HPDE6-E6E7 (cell line): ENCODE measurements around the gene KYAT1.

ENCODE experiments used
- DNase-seq: peaks from one replicate; pipeline ENCODE4 v3.0.0; 2011; ENCODE audit warnings: missing footprints; ENCODE audit errors: extremely low spot score

KYAT1 gene

DNA sequence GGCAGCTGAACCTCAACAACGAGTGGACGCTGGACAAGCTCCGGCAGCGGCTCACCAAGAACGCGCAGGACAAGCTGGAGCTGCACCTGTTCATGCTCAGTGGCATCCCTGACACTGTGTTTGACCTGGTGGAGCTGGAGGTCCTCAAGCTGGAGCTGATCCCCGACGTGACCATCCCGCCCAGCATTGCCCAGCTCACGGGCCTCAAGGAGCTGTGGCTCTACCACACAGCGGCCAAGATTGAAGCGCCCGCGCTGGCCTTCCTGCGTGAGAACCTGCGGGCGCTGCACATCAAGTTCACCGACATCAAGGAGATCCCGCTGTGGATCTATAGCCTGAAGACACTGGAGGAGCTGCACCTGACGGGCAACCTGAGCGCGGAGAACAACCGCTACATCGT, 26.6 kb upstream of the KYAT1 start:
- no peak for DNase-seq

DNA sequence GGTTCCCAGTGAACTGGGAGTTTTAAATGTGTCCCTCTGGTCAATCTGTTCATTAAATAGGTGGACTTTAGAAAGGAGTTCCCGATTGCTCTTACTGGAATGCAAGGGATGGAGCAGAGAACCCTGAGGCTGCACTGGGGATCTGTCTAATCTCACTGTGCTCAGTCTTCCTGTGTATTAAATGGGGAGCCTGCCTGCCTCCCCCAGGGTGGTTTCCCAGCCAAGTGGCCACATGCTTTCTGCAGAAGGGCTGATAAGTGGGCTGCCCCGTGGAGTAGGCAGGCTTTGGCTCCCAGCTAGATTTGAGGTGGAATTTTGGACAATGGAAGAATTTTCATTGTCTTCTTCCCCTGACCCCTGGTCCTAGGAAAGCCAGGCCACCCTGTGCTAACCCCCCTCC, 25.0 kb upstream of the KYAT1 start:
- no peak for DNase-seq

DNA sequence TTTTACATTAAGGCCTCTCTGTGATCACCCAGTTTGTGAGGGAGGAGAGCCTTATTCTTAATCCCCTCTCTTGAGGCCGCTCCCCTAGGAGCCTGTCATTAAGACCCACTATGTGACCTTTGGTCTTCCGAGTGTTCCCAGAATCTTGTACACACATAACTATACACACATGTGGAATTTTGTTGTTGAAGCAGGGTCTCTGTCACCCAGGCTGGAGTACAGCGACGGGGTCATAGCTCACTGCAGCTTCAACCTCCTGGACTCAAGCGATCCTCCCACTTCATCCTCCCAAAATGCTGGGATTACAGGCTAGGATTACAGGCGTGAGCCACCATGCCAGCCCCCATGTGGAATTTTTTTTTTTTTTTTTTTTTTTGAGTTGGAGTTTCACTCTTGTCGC, 24.2 kb upstream of the KYAT1 start:
- no peak for DNase-seq

DNA sequence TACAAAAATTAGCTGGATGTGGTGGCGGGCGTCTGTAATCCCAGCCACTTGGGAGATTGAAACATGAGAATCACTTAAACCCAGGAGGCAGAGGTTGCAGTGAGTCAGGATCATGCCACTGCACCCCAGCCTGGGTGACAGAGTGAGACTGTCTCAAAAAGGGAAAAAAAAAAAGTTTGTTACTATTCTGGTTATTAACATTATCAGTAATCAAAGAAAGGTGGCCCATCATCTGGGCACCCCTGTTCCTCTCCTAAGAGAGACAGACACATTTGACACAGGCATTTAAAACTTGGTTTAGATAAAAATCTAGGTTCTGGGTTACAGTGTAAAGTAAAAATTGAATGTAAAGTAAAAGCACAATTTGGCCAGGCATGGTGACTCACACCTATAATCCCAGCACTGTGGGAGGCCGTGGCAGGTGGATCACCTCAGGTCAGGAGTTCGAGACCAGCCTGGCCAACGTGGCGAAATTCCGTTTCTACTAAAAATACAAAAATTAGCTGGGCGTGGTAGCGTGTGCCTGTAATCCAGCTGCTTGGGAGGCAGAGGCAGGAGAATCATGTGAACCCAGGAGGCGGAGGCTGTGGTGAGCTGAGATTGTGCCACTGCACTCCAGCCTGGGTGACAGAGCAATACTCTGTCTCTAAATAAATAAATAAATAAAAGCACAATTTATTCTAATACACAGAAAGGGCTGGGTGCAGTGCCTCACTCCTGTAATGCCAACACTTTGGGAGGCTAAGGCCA, 22.3 kb upstream of the KYAT1 start:
- DNase-seq: no peak

DNA sequence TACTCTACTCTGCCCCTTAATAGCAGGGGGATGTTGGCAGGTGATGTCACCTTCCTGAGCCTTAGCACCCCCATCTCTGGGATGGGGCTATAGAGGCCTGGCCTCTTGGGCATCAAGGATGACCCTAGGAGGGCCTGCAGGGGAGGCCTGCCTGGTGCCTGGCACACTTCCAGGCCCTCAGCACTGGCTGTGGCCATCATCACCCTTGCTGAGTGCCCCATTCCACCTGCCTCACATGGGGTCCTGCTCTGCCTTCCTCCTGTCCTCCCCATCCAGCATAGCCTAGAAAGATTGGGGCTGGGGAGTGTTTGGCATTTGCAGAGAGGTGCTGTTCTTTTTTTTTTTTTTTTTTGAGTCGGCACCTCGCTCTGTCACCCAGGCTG, 21.3 kb upstream of the KYAT1 start:
- no peak for DNase-seq

DNA sequence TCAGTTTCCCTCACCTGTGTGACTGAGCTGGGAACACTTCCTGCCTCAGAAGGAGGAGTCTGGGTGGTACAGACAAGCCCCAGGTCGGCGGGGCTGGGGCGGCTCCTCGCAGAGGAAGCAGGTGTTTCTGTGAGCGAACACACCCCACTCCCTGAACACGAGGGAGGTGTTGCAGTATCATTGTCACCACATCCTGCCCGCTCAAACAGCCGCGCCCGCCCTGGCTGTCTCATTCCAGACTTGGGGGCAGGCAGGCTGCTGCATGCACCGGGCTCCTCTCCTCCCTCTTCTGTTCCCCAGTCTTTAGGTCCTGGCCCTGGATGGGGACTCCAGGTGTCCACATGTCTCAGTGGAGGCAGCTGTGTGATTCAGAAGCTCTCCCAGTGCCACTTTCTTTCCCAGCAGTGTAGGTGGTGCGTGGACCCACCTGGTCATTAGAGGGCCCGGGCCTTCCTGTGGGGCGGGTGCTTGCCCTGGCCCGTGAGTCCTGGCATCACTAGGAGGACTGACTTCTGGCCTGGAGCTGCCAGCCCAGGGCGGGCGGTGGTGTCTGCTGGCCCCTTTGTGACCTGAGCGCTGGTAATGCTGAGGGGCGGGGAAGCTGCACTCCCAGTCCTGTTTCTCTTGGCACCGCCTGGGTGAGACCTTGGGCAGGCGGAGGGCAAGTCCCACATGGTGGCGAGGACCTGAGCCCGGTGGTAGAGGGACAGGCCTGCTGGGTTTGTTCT, 20.8 kb upstream of the KYAT1 start:
- DNase-seq: peak; percentile 76

DNA sequence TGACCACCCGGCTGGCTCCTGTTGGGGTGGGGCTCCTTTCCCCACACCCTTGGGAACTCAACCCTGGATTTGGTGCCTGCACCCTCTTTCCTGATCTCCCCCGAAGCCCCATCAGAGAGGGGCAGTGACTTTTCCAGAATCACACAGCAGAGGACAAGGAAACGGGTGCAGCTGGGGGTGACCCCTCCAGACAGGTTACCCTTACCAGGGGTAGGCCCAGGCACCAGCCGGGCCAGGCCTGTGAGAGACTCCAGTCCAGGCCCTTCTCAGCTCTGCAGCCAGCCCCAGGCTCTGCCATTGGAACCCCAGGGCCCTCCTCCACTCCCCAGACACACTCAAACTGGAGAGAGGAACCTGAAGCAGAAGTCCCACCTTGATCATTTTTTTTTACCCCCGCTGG, 20.1 kb upstream of the KYAT1 start:
- no peak for DNase-seq

DNA sequence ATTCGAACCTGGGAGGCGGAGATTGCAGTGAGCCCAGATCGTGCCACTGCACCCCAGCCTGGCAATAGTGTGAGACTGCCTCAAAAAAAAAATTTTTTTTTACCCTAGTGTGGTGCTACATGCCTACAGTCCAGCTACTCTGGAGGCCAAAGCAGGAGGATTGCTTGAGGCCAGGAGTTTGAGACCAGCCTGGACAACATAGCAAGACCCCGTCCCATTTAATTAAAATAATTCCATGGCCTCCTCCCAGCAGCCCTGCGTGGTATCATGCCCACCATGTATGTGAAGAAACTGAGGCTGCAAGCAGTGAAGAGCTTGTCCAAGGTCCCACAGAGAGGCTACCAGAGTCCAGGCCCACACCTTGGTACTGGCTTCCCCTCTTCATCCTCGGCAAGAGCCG, 19.6 kb upstream of the KYAT1 start:
- no peak for DNase-seq

DNA sequence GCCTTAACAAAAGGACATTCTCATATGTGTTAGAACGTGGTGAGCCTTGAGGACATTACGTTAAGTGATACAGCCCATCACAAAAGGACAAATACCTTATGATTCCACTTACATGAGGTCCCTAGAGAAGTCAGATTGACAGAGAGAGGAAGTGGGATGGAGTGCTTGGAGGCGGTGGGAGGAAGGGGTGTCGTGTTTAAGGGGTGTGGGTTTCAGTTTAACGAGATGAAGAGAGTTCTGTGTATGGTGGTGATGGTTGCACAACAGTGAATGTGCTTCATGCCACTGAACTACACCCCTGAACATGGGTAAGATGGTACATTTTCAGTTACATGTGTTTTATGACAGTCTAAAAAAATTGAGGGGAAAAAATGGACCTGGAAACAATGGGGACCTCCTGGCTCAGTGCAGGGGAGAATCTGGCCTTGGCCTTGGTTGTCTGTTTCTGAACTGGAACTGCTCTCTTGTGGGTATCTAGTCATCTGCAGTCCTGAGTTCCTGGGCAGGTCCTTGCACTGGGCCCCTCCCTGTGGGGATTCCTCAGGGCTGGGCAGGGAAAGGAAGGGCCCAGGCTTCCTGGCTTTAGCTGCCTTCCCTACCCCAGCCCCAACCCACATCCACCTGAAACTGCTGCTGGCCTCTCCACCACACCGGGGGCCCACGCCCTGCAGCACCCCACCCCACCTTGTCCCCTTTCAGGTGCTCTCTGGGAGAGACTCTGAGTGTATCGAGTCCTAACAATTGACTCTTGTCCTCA, 18.0 kb upstream of the KYAT1 start:
- DNase-seq: no peak

DNA sequence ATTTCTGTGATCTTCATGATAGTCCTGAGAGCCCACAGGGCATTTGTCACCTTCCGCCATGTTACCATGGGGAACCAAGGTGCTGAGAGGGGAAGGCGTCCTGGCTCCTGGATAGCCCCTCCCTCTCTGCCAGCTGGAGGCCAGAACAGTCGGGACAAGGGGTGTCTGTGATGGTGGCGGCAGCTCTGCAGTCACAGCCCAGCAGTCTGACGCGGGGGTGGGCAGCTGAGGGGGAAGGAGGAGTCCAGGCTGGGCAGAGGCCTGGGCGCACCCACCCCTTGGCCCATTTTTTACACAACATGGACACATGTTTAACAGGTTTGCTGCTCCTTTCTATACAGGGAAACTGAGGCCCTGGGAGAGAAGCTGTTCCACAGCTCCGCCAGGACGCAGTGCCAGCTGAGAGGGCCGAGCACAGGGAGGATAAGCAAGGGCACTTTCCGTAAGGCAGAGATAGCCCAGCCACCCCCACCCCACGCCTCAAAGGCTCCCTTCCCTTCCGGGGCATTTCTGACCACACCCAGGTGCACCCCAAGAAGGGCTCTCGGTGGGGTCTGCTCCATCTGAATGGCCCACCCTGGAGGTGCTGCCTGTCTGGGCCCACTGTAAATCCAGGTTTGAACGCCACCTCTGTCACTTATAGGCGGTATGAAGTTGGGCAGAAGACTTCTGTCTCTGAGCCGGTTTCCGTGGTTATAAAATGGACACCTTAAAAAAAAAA, 17.3 kb upstream of the KYAT1 start:
- DNase-seq: no peak

DNA sequence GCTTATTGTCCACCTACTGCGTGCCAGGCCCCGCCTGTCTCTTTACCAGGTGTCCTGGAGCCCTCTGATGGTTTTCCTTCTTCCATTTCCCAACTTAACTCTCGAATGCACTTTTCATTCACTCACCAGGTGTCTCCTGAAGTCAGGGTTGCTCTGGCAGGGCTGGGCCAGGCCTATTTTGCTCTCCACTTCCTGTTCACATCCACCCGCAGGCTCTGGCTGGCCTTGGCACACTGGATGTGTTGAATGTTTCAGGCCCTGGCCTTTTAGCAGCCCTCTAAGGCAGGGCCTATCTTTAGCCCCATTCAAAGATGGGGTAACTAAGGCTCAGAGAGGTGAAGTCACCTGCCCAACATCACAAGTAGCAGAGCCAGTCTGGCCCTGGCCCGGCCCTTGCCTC, 16.6 kb upstream of the KYAT1 start:
- no peak for DNase-seq

DNA sequence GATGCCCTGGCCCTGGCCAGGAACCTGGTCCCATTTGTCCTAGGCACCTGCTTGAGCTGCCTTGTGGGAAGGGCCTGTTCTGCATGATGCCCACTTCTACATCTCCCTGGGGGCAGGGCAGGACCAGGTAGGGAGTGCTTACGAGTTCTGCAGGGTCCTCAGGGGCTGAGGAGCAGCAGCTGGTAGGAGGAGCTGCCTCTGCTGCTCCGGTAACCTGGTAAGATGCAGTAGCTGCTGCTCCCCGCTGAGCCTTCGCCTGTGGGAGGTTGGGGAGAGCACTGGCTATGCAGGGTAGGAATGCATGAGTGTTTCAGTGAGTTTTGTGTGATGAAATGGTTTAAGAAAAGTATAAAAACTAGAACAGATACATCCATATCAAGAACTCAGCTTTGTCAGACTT, 13.8 kb upstream of the KYAT1 start:
- DNase-seq: no peak

DNA sequence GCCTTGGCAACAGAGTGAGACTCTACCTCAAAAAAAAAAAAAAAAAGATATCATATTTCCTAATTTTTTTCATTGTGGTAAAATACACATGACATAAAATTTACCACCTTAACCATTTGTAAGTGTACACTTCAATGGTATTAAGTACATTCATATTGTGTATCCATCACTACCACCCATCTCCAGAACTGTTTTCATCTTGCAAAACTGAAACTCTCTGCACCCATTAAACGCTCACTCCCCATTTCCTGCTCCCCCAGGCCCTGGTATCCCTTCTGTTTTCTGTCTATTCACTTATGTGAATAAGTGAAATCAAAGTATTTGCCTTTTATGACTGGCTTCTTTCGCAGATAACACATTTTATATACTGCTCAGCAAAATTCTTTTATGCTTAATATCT, 13.0 kb upstream of the KYAT1 start:
- no peak for DNase-seq

DNA sequence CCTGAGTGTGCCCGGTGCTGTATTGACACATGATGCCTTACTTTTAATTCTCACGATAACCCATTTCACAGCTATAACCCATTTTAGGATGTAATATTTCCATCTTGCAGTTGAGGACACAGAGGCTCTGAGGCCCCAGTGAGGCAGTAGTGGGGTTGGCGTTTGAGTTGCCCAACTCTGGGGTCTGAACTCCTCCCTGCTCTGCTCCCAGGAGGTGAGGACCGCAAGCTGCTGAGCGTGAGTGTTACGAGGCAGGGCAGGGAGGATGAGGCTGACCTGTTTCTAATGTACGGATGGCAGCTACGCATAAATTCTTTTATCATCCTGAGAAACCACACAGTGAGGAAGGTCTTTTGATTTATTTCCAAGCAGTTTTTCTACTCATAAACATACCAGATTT, 11.6 kb upstream of the KYAT1 start:
- no peak for DNase-seq

DNA sequence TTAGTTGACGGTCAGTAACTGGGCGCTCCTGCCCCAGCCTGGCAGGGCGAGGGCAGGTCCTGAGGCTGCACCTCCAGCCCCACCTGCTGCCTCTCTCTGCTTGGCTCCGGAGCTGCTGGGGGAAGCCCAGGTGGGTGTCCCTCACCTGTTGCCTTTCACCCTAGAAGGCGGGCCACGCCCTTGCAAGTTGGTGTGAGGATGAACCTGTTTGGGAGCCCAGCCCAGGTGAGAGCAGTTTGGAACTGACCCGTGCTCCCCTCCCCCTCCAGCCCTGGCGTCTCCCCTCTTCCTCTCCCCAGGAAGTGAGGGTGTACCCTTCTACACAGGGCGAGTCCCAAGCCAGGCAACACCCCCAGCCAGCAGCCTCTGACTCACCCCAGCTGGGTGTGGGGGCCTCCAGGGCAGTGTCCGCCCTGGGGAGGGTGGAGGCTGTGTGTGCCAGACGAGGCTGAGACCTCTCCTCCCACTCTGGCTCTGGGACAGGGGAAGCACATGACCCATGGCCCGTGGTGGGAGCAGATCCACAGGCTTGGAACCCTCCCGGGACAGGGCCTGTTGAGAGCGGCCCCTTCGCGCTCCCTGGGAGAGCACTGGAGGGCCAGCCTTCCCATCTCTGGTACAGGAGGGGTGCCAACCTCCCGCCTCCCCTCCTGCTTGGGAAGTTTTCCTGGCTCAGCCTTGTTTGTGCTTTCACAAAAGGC, 10.6 kb upstream of the KYAT1 start:
- DNase-seq: peak; percentile 93

DNA sequence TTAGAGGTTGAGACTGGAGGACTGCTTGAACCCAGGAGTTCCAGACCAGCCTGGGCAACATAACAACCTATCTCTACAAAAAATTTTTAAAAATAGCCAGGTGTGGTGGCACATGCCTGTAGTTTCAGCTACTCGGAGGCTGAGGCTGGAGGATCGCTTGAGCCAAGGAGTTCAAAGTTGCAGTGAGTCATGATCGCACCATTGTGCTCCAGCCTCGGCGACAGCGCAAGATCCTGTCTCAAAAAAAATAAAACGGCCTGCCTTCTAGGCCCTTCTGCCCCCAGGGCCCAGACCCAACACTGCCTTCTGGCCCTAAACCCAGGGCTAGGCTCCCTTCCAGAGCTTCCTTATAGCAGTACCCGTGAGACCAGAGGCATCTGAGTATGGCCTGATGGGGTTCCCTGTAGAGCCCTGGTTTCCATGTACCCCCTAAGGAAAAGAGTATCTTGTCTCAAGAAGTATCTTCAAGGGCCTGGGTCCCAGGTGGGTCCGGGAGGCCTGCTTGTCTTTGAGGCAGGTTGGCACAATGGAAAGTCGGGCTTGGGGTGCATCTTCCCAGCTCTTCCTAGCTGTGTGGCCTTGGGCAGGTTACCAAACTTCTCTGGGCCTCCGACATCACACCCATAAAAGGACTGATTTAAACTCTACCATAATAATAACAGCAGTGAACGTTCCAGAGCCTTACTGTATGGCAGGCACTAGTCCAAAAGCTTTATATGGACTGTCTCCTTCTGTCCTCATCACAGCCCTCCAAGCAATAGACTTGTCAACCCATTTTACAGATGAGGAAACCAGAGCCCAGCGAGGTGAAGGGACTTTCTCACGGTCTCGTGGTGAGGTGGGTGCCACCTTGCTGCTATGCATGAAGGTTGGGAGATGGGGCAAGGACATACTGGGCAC, 9.8 kb upstream of the KYAT1 start:
- DNase-seq: no peak

DNA sequence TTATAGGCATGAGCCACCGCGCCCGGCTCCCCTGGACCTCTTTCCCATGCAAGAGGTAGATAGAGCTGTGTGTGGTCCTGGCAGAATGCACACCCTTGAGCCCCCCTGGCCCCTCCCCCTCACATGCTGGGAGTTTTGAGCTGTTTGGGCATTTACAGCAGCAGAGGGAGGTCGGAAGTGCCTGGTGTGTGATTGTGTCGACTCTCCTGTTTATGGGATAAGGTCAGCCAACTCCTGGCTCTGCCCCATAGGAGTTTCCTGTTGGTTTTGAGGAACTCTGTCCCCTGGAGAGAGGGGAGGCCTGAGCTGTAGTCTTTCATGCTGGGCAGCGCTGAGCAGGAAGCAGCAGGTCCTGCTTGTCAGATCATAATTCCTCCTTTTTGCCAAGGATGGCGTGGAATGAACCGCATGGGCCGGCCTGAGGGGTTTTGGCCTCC, 6.2 kb upstream of the KYAT1 start:
- no peak for DNase-seq

DNA sequence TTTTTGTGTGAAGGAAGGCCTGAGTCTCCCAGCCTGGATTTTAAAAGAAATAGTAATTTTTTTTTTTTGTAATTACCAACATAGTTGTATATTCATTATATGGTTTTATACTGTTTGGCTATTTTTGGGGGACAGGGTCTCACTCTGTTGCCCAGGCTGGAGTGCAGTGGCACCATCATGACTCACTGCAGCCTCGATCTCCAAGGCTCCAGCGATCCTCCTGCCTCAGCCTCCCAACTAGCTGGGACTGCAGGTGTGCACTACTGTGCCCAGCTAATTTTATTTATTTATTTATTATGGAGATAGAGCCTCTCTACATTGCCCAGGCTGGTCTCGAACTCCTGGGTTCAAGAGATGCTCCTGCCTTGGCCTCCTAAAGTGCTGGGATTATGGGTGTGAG, 5.3 kb upstream of the KYAT1 start:
- no peak for DNase-seq

DNA sequence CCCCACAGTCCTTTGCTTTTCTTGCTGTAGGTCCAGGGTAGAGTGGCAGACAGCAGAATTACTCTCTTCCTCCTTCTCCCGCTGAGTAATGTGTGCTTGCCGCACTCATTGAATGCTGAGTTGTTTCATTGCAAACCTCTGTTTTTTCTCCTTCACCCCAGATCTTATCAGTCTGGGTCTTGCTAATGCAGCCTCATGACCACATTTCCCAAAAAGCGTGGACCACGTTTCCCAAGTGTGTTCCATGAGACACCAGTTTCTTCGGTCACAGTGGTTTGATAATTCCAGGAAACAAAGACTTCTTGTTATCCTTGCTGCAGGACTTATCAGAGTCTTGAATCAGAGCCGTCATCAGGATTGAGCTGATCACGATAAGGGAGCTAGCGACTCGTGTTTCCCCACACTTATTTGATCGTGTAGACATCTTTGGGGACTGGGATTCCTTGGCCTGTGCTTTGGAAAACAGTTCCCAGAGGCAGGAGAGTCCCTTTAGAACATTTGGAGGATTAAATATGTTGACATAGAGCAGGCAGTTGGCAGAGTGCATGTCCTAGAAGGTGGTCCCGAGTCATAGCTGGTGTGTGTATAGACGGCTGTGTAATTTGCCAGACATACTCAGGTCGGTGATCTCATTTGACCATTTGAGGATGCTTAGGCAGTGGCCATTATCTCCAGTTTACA, 4.6 kb upstream of the KYAT1 start:
- DNase-seq: no peak

DNA sequence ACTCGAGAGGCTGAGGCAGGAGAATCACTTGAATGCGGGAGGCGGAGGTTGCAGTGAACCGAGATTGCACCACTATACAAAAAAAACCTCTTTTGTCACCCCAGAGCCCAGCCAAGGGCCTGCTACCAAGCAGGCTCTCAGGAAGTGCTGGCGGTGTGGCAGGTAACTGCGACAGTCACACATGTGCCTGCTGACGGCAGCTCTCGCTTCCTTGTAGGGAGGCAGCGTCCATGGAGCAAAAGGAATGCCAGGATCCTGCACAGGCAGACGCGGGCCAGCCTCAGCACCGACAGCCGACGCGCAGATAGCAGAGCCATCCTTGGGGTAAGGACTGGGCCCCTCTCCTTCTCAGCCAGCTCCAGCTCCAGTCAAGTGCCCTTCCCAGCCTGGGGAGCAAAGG, 4.0 kb upstream of the KYAT1 start:
- DNase-seq: no peak
